K562 (cell line): Measurements from ENCODE around the gene IRF6. TPM values are rescaled to one million over a fixed set of nuclear protein-coding genes. Genes with fewer than 3 reads are reported as not detected.

Source experiments
- BHLHE40 ChIP-seq: IDR thresholded peaks from 2 replicates; pipeline ENCODE4 v1.6.1; 2011; ENCODE audit warnings: low read length, improper control_type of control experiment
- CBX5 ChIP-seq: IDR thresholded peaks from 2 replicates; pipeline ENCODE4 v1.6.1; 2014; ENCODE audit warnings: low read depth, borderline replicate concordance
- E2F3 ChIP-seq: fragments of 250-450 bp; sonication (Bioruptor Pico); IDR thresholded peaks from 2 replicates; pipeline ENCODE4 v1.4.0; 2020; ENCODE audit warnings: mild to moderate bottlenecking
- FUS ChIP-seq: fragments of 200-400 bp; formaldehyde crosslinking; optimal IDR thresholded peaks from 2 replicates; pipeline ENCODE3; 2017; ENCODE audit warnings: low read depth, low read length
- GABPA ChIP-seq: fragments of 200-800 bp; sonication (Bioruptor generic); conservative IDR thresholded peaks from 2 replicates; pipeline ENCODE4 v1.6.1; 2016; ENCODE audit warnings: low read depth, missing genetic modification characterization, missing compliant biosample characterization
- MIER1 ChIP-seq: fragments of 450-650 bp; IDR thresholded peaks from 2 replicates; pipeline ENCODE4 v1.6.1; 2016; ENCODE audit warnings: antibody characterized with exemption, mild to moderate bottlenecking, low read depth
- PHB ChIP-seq: fragments of 250-450 bp; sonication (Bioruptor Pico); IDR thresholded peaks from 2 replicates; pipeline ENCODE4 v1.5.0; 2021
- PHTF2 ChIP-seq: fragments of 250-450 bp; sonication (Bioruptor Pico); IDR thresholded peaks from 2 replicates; pipeline ENCODE4 v1.5.0; 2021; ENCODE audit warnings: mild to moderate bottlenecking
- RERE ChIP-seq: sonication (generic); formaldehyde crosslinking; IDR thresholded peaks from 2 replicates; pipeline ENCODE4 v1.8.0; 2023; ENCODE audit warnings: missing genetic modification reagents, mild to moderate bottlenecking, borderline replicate concordance
- UBTF ChIP-seq, 2 experiments: IDR thresholded peaks; 2 replicates each; pipeline ENCODE4 v1.6.1; 2012; ENCODE audit warnings: improper control_type of control experiment in 2 of 2, low read depth in 2 of 2, low read length in 2 of 2, borderline replicate concordance in 1 of 2
- ZBTB11 ChIP-seq, 3 experiments: fragments of 200-800 bp in 1 of 3; fragments of 250-450 bp in 1 of 3; fragments of 450-650 bp in 1 of 3; sonication (Bioruptor Pico) in 1 of 3; sonication (Bioruptor generic) in 1 of 3; formaldehyde crosslinking in 1 of 3; IDR thresholded peaks; 2 replicates each; pipeline versions ENCODE4 v1.6.1 to v1.8.0; 2016 to 2022; ENCODE audit warnings: mild to moderate bottlenecking in 2 of 3, missing genetic modification characterization in 2 of 3, missing compliant biosample characterization in 1 of 3, moderate library complexity in 1 of 3
- ZNF197 ChIP-seq: fragments of 200-800 bp; sonication (Bioruptor generic); IDR thresholded peaks from 2 replicates; pipeline ENCODE4 v1.6.1; 2016; ENCODE audit warnings: low read depth, missing genetic modification characterization, missing compliant biosample characterization
- ZNF239 ChIP-seq: fragments of 250-450 bp; sonication (Bioruptor Pico); IDR thresholded peaks from 2 replicates; pipeline ENCODE4 v1.4.0; 2020; ENCODE audit warnings: mild to moderate bottlenecking
- ZNF57 ChIP-seq: fragments of 450-650 bp; formaldehyde crosslinking; IDR thresholded peaks from 2 replicates; pipeline ENCODE4 v1.4.0; 2020; ENCODE audit warnings: mild to moderate bottlenecking, moderate library complexity
- ZNF589 ChIP-seq: fragments of 200-800 bp; sonication (Bioruptor generic); IDR thresholded peaks from 2 replicates; pipeline ENCODE4 v1.6.1; 2016; ENCODE audit warnings: low read depth, missing genetic modification characterization, missing compliant biosample characterization
- polyA plus RNA-seq, 8 experiments: library from polyadenylated mRNA; depleted of rRNA in 4 of 8; stranded (reverse) in 5 of 8; unstranded in 3 of 8; fragments of >200 nt; fragmentation: Nextera tagmentation in 2 of 8; fragmentation: Illumina TruSeq in 1 of 8; extraction: Ambion mirVana in 2 of 8; extraction: Trizol in 1 of 8; gene quantifications; 2 replicates each; pipeline versions ENCODE4 v1.2.1 to v1.2.3, GENCODE V29; 2011 to 2014; ENCODE audit warnings: inconsistent platforms in 1 of 8, missing spikeins in 1 of 8
- total RNA-seq, 7 experiments: library from RNA; depleted of rRNA in 6 of 7; stranded (reverse); fragments of >200 nt in 6 of 7; fragmentation: Illumina TruSeq in 2 of 7; extraction: Trizol in 2 of 7; gene quantifications; 2 replicates each; pipeline versions ENCODE4 v1.2.1 to v1.2.3, GENCODE V29; 2011 to 2021; ENCODE audit warnings: low replicate concordance in 1 of 7

IRF6 gene
- total and polyA plus RNA-seq, 9 of the 15 experiments (the other 6 are each of a cell fraction or from before 2014, with no cell fraction given): 0.03 to 0.65 (median 0.17) TPM

GRCh38 chr1:209784265-209785169 lies 21.4 kb downstream of the IRF6 start, which contains the start of gene C1orf74 (continued):
- TF ChIP-seq E2F3 (CRISPR knock-in tag) (peak; percentile 37; the same call in 1 of the 2 replicates), ZBTB11 (CRISPR knock-in tag; IDR thresholded peaks at IDR 0.05) (peak in 1 of 3 experiments; percentile 92; a peak in 2 of 6 replicates), FUS (no peak), ZNF57 (CRISPR knock-in tag) (no peak), GABPA (tag) (peak; percentile 99), ZNF197 (CRISPR knock-in tag) (peak; percentile 93; the same call in 1 of the 2 replicates), RERE (CRISPR knock-in tag) (no peak), PHTF2 (CRISPR knock-in tag) (no peak), CBX5 (peak; percentile 70; the same call in 1 of the 2 replicates), MIER1 (0 out of 2 replicates have a peak, but pooled peaks have one; percentile 67), ZNF239 (CRISPR knock-in tag) (0 out of 2 replicates have a peak, but pooled peaks have one; percentile 10), ZNF589 (CRISPR knock-in tag) (peak; percentile 96), BHLHE40 (peak; percentile 69), UBTF (IDR thresholded peaks at IDR 0.05; ENCODE audit: borderline replicate concordance in 1 of 2, low read depth in 2 of 2, low read length in 2 of 2) (no peak), PHB (CRISPR knock-in tag) (0 out of 2 replicates have a peak, but pooled peaks have one; percentile 64)
